Vagina (tissue), 2 donors: ENCODE data around the gene ALG11.

ENCODE experiments used
- CTCF ChIP-seq, 3 experiments: fragments of 450-650 bp in 2 of 3; fragments of 200-600 bp in 1 of 3; sonication (generic) in 1 of 3; IDR thresholded peaks; one replicate each; pipeline ENCODE4 v1.5.1; 2017 to 2019; ENCODE audit warnings: antibody characterized with exemption in 3 of 3, mild to moderate bottlenecking in 2 of 3, moderate library complexity in 2 of 3
- POLR2A ChIP-seq, 2 donors: fragments of 450-650 bp; IDR thresholded peaks; one replicate each; pipeline ENCODE4 v1.6.1; 2017; ENCODE audit warnings: antibody characterized with exemption in 2 of 2, mild to moderate bottlenecking in 2 of 2, moderate library complexity in 2 of 2
- POLR2AphosphoS5 ChIP-seq, 2 donors: sonication (generic); formaldehyde crosslinking; IDR thresholded peaks; one replicate each; pipeline ENCODE4 v1.9.0; 2017; ENCODE audit warnings: antibody characterized with exemption in 2 of 2, mild to moderate bottlenecking in 2 of 2, low read depth in 1 of 2; ENCODE audit not compliant: insufficient read depth in 1 of 2

- TF ChIP-seq CTCF (IDR thresholded peaks at IDR 0.05), result no peak
- no peak for TF ChIP-seq POLR2A (IDR thresholded peaks at IDR 0.05)
- TF ChIP-seq POLR2AphosphoS5 (IDR thresholded peaks at IDR 0.05; ENCODE audit: insufficient read depth in 1 of 2, low read depth in 1 of 2), result no peak
These were observed 23.1 kb upstream of the ALG11 start for GRCh38 chr13:51988988-51989618.
